Smooth muscle cell (in vitro differentiated cells): Measurements from ENCODE around the gene TTC23. TPM values are rescaled to one million over a fixed set of nuclear protein-coding genes. Genes with fewer than 3 reads are reported as not detected.

Experiments used
- DNase-seq: peaks from one replicate; lab custom pipeline; 2025; ENCODE audit not compliant: unreplicated experiment; lab: John Stamatoyannopoulos, UW
- H2AFZ ChIP-seq: fragments of 200-600 bp; sonication (generic); 2 replicates; pipeline ENCODE4 v1.6.0; 2016; ENCODE audit warnings: antibody characterized with exemption, low read depth, mild to moderate bottlenecking
- H3F3A ChIP-seq: fragments of 200-600 bp; sonication (generic); 2 replicates; pipeline ENCODE4 v1.6.0; 2017; ENCODE audit warnings: antibody characterized with exemption, low read depth
- H3K27ac ChIP-seq: fragments of 200-600 bp; sonication (generic); 2 replicates; pipeline ENCODE4 v1.5.1; 2016; ENCODE audit warnings: low read depth, mild to moderate bottlenecking
- H3K27me3 ChIP-seq: fragments of 200-600 bp; sonication (generic); 2 replicates; pipeline ENCODE4 v1.6.1; 2016; ENCODE audit warnings: low read depth, mild to moderate bottlenecking
- H3K36me3 ChIP-seq: fragments of 200-600 bp; sonication (generic); 2 replicates; pipeline ENCODE4 v1.5.1; 2016; ENCODE audit warnings: low read depth
- H3K4me1 ChIP-seq: fragments of 200-600 bp; sonication (generic); 2 replicates; pipeline ENCODE4 v1.5.1; 2016; ENCODE audit warnings: low read depth
- H3K4me2 ChIP-seq: fragments of 200-600 bp; sonication (generic); 2 replicates; pipeline ENCODE4 v1.6.0; 2016; ENCODE audit warnings: mild to moderate bottlenecking
- H3K4me3 ChIP-seq: fragments of 200-600 bp; sonication (generic); 2 replicates; pipeline ENCODE4 v1.5.1; 2016; ENCODE audit warnings: mild to moderate bottlenecking
- H3K79me2 ChIP-seq: fragments of 200-600 bp; sonication (generic); 2 replicates; pipeline ENCODE4 v1.6.0; 2016; ENCODE audit warnings: low read depth, mild to moderate bottlenecking
- H3K9ac ChIP-seq: fragments of 200-600 bp; sonication (generic); 2 replicates; pipeline ENCODE4 v1.6.0; 2016; ENCODE audit warnings: low read depth
- H3K9me3 ChIP-seq: fragments of 200-600 bp; sonication (generic); replicated peaks from 2 replicates; pipeline ENCODE4 v1.5.1; 2016; ENCODE audit warnings: low read depth
- H4K20me1 ChIP-seq: fragments of 200-600 bp; sonication (generic); 2 replicates; pipeline ENCODE4 v1.6.0; 2016; ENCODE audit warnings: low read depth
- CTCF ChIP-seq: fragments of 200-600 bp; sonication (generic); IDR thresholded peaks from 2 replicates; pipeline ENCODE4 v1.5.1; 2017; ENCODE audit warnings: borderline replicate concordance, mild to moderate bottlenecking, antibody characterized with exemption; ENCODE audit not compliant: insufficient read depth, poor library complexity, severe bottlenecking
- WGBS: methylation state at CpG from one replicate; pipeline ENCODE4 v1.1.7; 2016; ENCODE audit warnings: low lambda C conversion rate; 5-methylcytosine and 5-hydroxymethylcytosine counted together
- polyA plus RNA-seq: library from polyadenylated mRNA; unstranded; fragments of >200 nt; fragmentation: Nextera tagmentation; extraction: Ambion mirVana; gene quantifications from 2 replicates; pipeline ENCODE4 v1.2.1, GENCODE V29; 2016
- total RNA-seq: library from RNA; depleted of rRNA; stranded (reverse); fragments of >200 nt; gene quantifications from 2 replicates; pipeline ENCODE4 v1.2.3, GENCODE V29; 2014

Gene TTC23
- total and polyA plus RNA-seq, 2 experiments from 2014 or later: 25.0 to 45.4 TPM

- no peak overlapping the region for H3K4me3 ChIP-seq
- H3K27me3 ChIP-seq: no peaks in the 10 kb centered on the region
- peak; percentile 81 for DNase-seq
- peak overlapping the region; percentile 29 for H3K9ac ChIP-seq
- no peaks in the 10 kb centered on the region for H3K79me2 ChIP-seq
- H3F3A ChIP-seq: peaks cover 9% of the 10 kb centered on the region
- H3K27ac ChIP-seq: peak overlapping the region; percentile 73
- no peak for TF ChIP-seq CTCF
- H4K20me1 ChIP-seq: no peaks in the 10 kb centered on the region
- no peaks in the 10 kb centered on the region for H3K36me3 ChIP-seq
- no peak overlapping the region for H2AFZ ChIP-seq
- no peaks in the 10 kb centered on the region for H3K9me3 ChIP-seq
- WGBS: 10% methylated on average over 20 of the region's 20 CpGs
- peaks cover 11% of the 10 kb centered on the region for H3K4me1 ChIP-seq
- peak overlapping the region; percentile 75 for H3K4me2 ChIP-seq
These were observed 125.5 kb downstream of the TTC23 start for GRCh38 chr15:99123713-99124451.

GRCh38 chr15:99122831-99123712 is 126.3 kb downstream of the TTC23 start:
- no peak overlapping the region for H2AFZ ChIP-seq
- H3K27ac ChIP-seq: peak overlapping the region; percentile 73
- no peak overlapping the region for H3K4me3 ChIP-seq

GRCh38 chr15:99121691-99122410 is 127.5 kb downstream of the TTC23 start:
- H3K9ac ChIP-seq: no peak overlapping the region
- H3K9me3 ChIP-seq: no peaks in the 10 kb centered on the region
- H3K79me2 ChIP-seq: no peaks in the 10 kb centered on the region
- no peak overlapping the region for H3K4me3 ChIP-seq
- H3K27ac ChIP-seq: no peak overlapping the region
- peaks cover 11% of the 10 kb centered on the region for H3K4me1 ChIP-seq
- no peak overlapping the region for H2AFZ ChIP-seq
- no peak for TF ChIP-seq CTCF
- no peak overlapping the region for H3K4me2 ChIP-seq
- H3K27me3 ChIP-seq: no peaks in the 10 kb centered on the region
- no peak for DNase-seq
- peaks cover 9% of the 10 kb centered on the region for H3F3A ChIP-seq
- H3K36me3 ChIP-seq: no peaks in the 10 kb centered on the region
- 75% methylated on average over 8 of the region's 8 CpGs for whole genome bisulfite sequencing
- H4K20me1 ChIP-seq: no peaks in the 10 kb centered on the region

More at GRCh38 chr15:99122831-99123712, 126.3 kb downstream of the TTC23 start:
- Histone ChIP-seq H3K4me2 (peak overlapping the region; percentile 75), H3K27me3 (no peaks in the 10 kb centered on the region), H3K9me3 (no peaks in the 10 kb centered on the region), H3K79me2 (no peaks in the 10 kb centered on the region), H3K36me3 (no peaks in the 10 kb centered on the region), H3K9ac (no peak overlapping the region), H4K20me1 (no peaks in the 10 kb centered on the region), H3F3A (peaks cover 9% of the 10 kb centered on the region), H3K4me1 (peaks cover 11% of the 10 kb centered on the region)
- WGBS: 46% methylated on average over 21 of the region's 22 CpGs
- no peak for DNase-seq
- no peak for TF ChIP-seq CTCF
